Measurements from ENCODE around the gene BMP7. TPM values are rescaled to one million over a fixed set of nuclear protein-coding genes. Genes with fewer than 3 reads are reported as not detected.

BMP7 gene
- total RNA-seq, 2 experiments from 2014 or later: not detected

DNA sequence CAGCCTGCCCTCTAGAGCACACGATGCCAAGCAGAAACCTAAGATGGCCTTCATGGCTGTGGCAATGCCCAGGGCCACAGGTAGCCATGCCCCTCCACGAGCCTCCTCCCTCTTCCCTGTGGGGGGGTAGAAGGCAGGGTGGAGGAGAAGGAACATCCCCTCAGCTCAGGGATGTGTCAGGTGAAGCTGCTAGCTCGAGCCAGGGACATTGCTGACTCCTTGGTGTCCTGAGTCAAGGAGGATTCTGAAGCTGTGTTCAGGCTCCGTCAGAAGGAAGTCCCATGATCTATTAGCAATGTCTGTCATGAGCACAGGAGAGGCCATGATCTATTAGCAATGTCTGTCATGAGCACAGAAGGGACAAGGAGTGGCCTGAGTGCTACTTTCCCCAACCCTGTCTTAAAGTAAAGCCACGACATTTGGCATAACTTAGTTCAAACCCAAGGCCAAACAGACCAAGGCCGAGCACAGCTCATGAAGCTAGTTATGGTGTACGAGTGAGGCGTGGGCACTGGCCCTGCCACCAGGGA lies 87.8 kb downstream of the BMP7 start:
- TF ChIP-seq, protein P1, sequence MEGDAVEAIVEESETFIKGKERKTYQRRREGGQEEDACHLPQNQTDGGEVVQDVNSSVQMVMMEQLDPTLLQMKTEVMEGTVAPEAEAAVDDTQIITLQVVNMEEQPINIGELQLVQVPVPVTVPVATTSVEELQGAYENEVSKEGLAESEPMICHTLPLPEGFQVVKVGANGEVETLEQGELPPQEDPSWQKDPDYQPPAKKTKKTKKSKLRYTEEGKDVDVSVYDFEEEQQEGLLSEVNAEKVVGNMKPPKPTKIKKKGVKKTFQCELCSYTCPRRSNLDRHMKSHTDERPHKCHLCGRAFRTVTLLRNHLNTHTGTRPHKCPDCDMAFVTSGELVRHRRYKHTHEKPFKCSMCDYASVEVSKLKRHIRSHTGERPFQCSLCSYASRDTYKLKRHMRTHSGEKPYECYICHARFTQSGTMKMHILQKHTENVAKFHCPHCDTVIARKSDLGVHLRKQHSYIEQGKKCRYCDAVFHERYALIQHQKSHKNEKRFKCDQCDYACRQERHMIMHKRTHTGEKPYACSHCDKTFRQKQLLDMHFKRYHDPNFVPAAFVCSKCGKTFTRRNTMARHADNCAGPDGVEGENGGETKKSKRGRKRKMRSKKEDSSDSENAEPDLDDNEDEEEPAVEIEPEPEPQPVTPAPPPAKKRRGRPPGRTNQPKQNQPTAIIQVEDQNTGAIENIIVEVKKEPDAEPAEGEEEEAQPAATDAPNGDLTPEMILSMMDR (IDR thresholded peaks at IDR 0.05): no peak
- intact Hi-C loops (cut with DNase I, micrococcal nuclease): no loop called here
- Mint-ChIP-seq H3K36me3 (ENCODE audit: low read depth) (no peaks in the 10 kb centered on the region), H3K27me3 (peaks cover 39% of the 10 kb centered on the region), H3K4me1 (ENCODE audit: low read depth) (no peaks in the 10 kb centered on the region), H3K27ac (no peak overlapping the region), H3K4me3 (no peak overlapping the region), H3K9me3 (no peaks in the 10 kb centered on the region)
- ATAC-seq (ENCODE audit: poor library complexity): no peak
- H3K4me1 ChIP-seq (ENCODE audit: insufficient read depth, low read length): no peaks in the 10 kb centered on the region
- no peaks in the 10 kb centered on the region for H3K36me3 ChIP-seq (ENCODE audit: insufficient read depth, low read length)
- ChIA-PET CTCF (no interaction called here), POLR2A (no interaction called here)
- H3K4me3 ChIP-seq (ENCODE audit: low read length): no peak overlapping the region
- H3K27me3 ChIP-seq (ENCODE audit: control insufficient read depth in 1 of 2, insufficient read depth in 2 of 2, low read length in 2 of 2): peaks cover 0 to 7% of the 10 kb centered on the region in 2 experiments
- H3K9me3 ChIP-seq (ENCODE audit: control insufficient read depth in 1 of 2, insufficient read depth in 1 of 2, low read length in 2 of 2): peaks cover 0 to 22% of the 10 kb centered on the region in 2 experiments
- H3K27ac ChIP-seq (ENCODE audit: low read depth in 1 of 2, low read length in 2 of 2): no peak overlapping the region
- no peak for DNase-seq

DNA sequence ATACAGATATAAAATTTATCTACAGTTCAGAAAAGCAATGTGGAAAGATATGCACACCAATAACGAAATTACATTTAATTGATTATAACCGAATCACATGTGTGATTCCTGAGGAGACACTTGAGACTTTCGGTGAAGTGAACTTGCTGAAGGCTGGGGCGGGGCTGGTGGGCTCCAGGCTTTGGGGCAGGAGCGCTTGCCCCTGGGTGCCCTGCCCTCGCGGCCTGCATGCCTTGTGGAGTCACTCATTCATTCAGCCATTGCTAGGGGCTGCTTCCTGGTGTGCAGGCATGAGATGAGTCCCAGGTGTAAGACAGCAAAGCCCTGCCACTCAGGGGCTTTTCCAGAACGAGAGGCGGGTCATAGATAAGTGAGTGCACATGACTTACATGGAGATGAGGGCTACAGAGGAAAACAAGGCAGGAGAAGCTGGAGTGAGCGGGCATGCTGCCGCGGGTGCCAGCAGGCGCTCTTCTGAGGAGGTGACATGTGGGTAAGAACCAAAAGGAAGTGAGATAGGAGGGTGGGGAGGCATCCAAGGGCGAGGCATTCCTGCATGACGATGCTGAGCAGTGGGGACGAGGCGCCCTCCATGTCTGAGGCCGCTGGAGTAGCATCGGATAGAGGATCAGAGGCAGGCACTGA lies 88.7 kb downstream of the BMP7 start:
- H3K36me3 Mint-ChIP-seq (ENCODE audit: low read depth): no peaks in the 10 kb centered on the region
- H3K27me3 Mint-ChIP-seq: peaks cover 39% of the 10 kb centered on the region
- Histone ChIP-seq H3K4me3 (ENCODE audit: low read length) (no peak overlapping the region), H3K27ac (ENCODE audit: low read depth in 1 of 2, low read length in 2 of 2) (no peak overlapping the region), H3K36me3 (ENCODE audit: insufficient read depth, low read length) (no peaks in the 10 kb centered on the region), H3K27me3 (ENCODE audit: control insufficient read depth in 1 of 2, insufficient read depth in 2 of 2, low read length in 2 of 2) (peaks cover 0 to 7% of the 10 kb centered on the region in 2 experiments), H3K9me3 (ENCODE audit: control insufficient read depth in 1 of 2, insufficient read depth in 1 of 2, low read length in 2 of 2) (peaks cover 0 to 22% of the 10 kb centered on the region in 2 experiments), H3K4me1 (ENCODE audit: insufficient read depth, low read length) (no peaks in the 10 kb centered on the region)
- no peak overlapping the region for H3K27ac Mint-ChIP-seq
- H3K9me3 Mint-ChIP-seq: no peaks in the 10 kb centered on the region
- POLR2A ChIA-PET: no interaction called here
- DNase-seq (no peak), ATAC-seq (ENCODE audit: poor library complexity) (no peak)
- H3K4me1 Mint-ChIP-seq (ENCODE audit: low read depth): no peaks in the 10 kb centered on the region
- TF ChIP-seq, protein P1 (IDR thresholded peaks at IDR 0.05): no peak
- intact Hi-C loops (cut with DNase I, micrococcal nuclease): no loop called here
- no peak overlapping the region for H3K4me3 Mint-ChIP-seq
- CTCF ChIA-PET: no interaction called here

DNA sequence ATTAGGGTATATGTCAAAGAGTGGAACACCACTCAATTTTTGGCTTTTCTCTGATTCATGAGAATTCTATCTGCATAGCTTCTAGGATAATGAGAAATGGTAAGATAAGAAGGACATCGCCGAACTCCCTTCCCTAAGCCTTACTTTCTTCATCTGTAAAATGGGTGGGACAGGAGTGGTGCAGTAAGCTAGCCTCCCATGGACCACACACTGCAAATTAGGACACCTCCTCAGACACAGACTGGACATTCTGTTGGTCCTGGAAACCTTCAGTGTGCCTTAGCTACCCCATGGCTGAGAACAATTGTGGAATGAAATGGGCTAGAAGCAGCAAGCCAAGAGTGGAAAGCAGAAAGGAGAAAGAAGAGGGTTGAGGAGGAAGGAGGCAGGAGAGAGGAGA lies 89.6 kb downstream of the BMP7 start:
- H3K4me3 Mint-ChIP-seq: no peak overlapping the region
- POLR2A ChIA-PET: no interaction called here
- no peaks in the 10 kb centered on the region for H3K9me3 Mint-ChIP-seq
- H3K4me1 ChIP-seq (ENCODE audit: insufficient read depth, low read length): no peaks in the 10 kb centered on the region
- intact Hi-C loops (cut with DNase I, micrococcal nuclease): no loop called here
- H3K27ac ChIP-seq (ENCODE audit: low read depth in 1 of 2, low read length in 2 of 2): no peak overlapping the region
- H3K27me3 Mint-ChIP-seq: peaks cover 40% of the 10 kb centered on the region
- no peaks in the 10 kb centered on the region for H3K36me3 Mint-ChIP-seq (ENCODE audit: low read depth)
- H3K36me3 ChIP-seq (ENCODE audit: insufficient read depth, low read length): no peaks in the 10 kb centered on the region
- H3K27me3 ChIP-seq (ENCODE audit: control insufficient read depth in 1 of 2, insufficient read depth in 2 of 2, low read length in 2 of 2): peaks cover 0 to 7% of the 10 kb centered on the region in 2 experiments
- no peak overlapping the region for H3K4me3 ChIP-seq (ENCODE audit: low read length)
- peaks cover 0 to 22% of the 10 kb centered on the region in 2 experiments for H3K9me3 ChIP-seq (ENCODE audit: control insufficient read depth in 1 of 2, insufficient read depth in 1 of 2, low read length in 2 of 2)
- CTCF ChIA-PET: no interaction called here
- TF ChIP-seq, protein P1 (IDR thresholded peaks at IDR 0.05): no peak
- no peak overlapping the region for H3K27ac Mint-ChIP-seq
- ATAC-seq (ENCODE audit: poor library complexity): no peak
- no peaks in the 10 kb centered on the region for H3K4me1 Mint-ChIP-seq (ENCODE audit: low read depth)
- DNase-seq: no peak

Data from CD4-positive, alpha-beta T cell (primary cell).